Heart left ventricle (tissue), 13 donors: ENCODE measurements around the gene SLC22A12.

ENCODE experiments used
- POLR2A ChIP-seq, 2 donors: fragments of 450-650 bp; IDR thresholded peaks; one replicate each; pipeline ENCODE4 v1.6.1; 2017; ENCODE audit warnings: antibody characterized with exemption in 2 of 2, mild to moderate bottlenecking in 2 of 2, moderate library complexity in 2 of 2
- TF ChIP-seq, protein P1 (sequence below), 12 donors: fragments of 200-600 bp; sonication (generic) in 4 of 12; IDR thresholded peaks; one replicate each; pipeline versions ENCODE4 v1.5.0 to v1.8.0; 2018 to 2022; ENCODE audit warnings: antibody characterized with exemption in 12 of 12, mild to moderate bottlenecking in 5 of 12
- donor health status: ischemic (EF 13 %, LVEDD 7.1; RV severe dilation, severe dysfunction).
- donor health status: DM: no; HTN: yes; CAD: no.
- donor health status: DM: no; HTN: no; CAD: no.
- donor health status: ischemic (EF 25% LVEDD 6.9; RV normal size, moderate dysfunction).
- donor health status: ischemic (EF 25% LVEDD 5.7; RV mildly dilated, moderate dysfunction).
- donor health status: ischemic (EF 35%, LVEDD 5.7; RV mildly dilated, moderate dysfunction).
- donor health status: nonischemic (EF 11% LVEDD 7.7; RV severe dilation, severe dysfunction).
- donor health status: DM: yes; HTN: yes; CAD: no.
- donor health status: PGD.
- donor health status: ischemic (EF 29% LVEDD 5.4; RV normal size, mild dysfunction).
- donor health status: nonischemic (EF 23%, LVEDD 6.1; RV moderate dilation, normal function).

DNA sequence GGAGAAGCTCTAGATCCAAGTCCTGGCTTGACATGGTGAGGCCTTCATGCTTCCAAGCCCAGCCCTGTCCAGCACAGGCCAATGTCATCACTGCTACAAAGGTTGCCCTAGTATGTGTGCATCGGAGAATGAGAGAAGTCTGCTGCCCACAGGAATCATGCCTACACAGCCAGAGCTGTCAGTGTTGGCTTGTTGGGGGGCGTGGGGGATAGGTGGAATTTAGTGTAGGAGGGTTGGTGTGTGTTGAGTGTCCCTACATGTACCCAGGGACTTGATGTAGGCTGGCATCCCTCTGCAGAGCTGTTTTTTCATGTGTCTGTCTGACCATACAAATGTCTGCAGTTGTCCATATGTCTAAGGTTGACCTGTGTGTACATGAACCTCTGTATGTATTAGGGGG is 37.6 kb downstream of the SLC22A12 start:
- TF ChIP-seq, protein P1, sequence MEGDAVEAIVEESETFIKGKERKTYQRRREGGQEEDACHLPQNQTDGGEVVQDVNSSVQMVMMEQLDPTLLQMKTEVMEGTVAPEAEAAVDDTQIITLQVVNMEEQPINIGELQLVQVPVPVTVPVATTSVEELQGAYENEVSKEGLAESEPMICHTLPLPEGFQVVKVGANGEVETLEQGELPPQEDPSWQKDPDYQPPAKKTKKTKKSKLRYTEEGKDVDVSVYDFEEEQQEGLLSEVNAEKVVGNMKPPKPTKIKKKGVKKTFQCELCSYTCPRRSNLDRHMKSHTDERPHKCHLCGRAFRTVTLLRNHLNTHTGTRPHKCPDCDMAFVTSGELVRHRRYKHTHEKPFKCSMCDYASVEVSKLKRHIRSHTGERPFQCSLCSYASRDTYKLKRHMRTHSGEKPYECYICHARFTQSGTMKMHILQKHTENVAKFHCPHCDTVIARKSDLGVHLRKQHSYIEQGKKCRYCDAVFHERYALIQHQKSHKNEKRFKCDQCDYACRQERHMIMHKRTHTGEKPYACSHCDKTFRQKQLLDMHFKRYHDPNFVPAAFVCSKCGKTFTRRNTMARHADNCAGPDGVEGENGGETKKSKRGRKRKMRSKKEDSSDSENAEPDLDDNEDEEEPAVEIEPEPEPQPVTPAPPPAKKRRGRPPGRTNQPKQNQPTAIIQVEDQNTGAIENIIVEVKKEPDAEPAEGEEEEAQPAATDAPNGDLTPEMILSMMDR (IDR thresholded peaks at IDR 0.05), result no peak
- TF ChIP-seq POLR2A (IDR thresholded peaks at IDR 0.05), result no peak
